Measurements from ENCODE around the gene THBS2. TPM values are rescaled to one million over a fixed set of nuclear protein-coding genes. Genes with fewer than 3 reads are reported as not detected.

THBS2 gene
- total RNA-seq, 1 experiment from 2014 or later = 0.39 TPM

DNA sequence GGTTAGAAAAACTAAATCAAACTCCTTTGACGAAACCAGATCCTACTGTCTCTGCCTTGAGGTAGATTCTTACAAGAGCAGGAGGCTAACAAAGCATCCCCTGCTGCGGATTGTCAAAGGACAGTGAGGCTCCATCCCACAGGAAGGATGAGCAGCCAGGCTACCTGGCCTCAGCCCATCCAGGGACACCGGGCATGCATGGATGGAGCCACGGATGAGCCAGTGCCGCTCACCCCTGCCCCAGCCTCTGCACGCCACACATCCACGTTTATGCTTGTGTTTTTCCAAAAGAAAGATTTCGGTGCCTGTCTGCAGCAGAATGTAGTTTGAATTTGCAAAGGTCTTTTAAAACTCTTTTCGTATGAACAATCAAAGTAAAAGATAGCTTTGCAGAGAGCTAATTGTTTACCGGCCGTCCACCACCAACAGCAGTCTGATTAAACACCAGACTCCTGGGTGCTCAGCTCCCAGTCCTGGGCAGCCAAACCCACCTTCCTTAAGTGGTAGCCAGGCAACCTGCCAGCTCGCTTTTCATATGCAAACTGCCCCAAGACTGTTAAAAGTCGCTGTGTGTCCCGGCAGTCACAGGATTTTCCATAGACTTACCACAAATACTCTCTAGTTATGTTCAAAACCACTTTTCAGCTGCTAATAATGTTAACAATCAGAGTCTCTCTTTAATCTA, 999 bp downstream of the THBS2 start:
- H3K36me3 ChIP-seq (ENCODE audit: control insufficient read depth in 1 of 2, insufficient read depth in 2 of 2, low read length in 2 of 2) = no peaks in the 10 kb centered on the region
- ChIA-PET CTCF (no interaction called here), RAD21 (ENCODE audit: low non-redundant PET in 1 of 2, low total read pairs in 2 of 2, uncharacterized antibody in 2 of 2, unreplicated experiment in 2 of 2) (no interaction called here), POLR2A (no interaction called here)
- H3K4me1 ChIP-seq (ENCODE audit: control insufficient read depth in 1 of 2, insufficient read depth in 2 of 2, low read length in 2 of 2) = peaks cover 0 to 9% of the 10 kb centered on the region in 2 experiments; a peak in 3 of 4 replicates
- intact Hi-C loops (cut with micrococcal nuclease) = no loop called here
- H3K27me3 ChIP-seq (ENCODE audit: insufficient read depth, low read length) = no peaks in the 10 kb centered on the region
- no peak overlapping the region for H3K4me3 ChIP-seq (replicated peaks in 1 of 2; ENCODE audit: low read depth in 1 of 2, low read length in 2 of 2)
- no peaks in the 10 kb centered on the region for H4K20me1 ChIP-seq (ENCODE audit: insufficient read depth)
- H2AFZ ChIP-seq (ENCODE audit: low read depth, low read length, poor library complexity, severe bottlenecking) = no peak overlapping the region
- no TSS peak for BruUV-seq (replicated peaks)
- H3K9me2 ChIP-seq (ENCODE audit: insufficient read depth) = no peaks in the 10 kb centered on the region
- H3K4me2 ChIP-seq (ENCODE audit: low read length) = no peak overlapping the region
- TF ChIP-seq, protein P1, sequence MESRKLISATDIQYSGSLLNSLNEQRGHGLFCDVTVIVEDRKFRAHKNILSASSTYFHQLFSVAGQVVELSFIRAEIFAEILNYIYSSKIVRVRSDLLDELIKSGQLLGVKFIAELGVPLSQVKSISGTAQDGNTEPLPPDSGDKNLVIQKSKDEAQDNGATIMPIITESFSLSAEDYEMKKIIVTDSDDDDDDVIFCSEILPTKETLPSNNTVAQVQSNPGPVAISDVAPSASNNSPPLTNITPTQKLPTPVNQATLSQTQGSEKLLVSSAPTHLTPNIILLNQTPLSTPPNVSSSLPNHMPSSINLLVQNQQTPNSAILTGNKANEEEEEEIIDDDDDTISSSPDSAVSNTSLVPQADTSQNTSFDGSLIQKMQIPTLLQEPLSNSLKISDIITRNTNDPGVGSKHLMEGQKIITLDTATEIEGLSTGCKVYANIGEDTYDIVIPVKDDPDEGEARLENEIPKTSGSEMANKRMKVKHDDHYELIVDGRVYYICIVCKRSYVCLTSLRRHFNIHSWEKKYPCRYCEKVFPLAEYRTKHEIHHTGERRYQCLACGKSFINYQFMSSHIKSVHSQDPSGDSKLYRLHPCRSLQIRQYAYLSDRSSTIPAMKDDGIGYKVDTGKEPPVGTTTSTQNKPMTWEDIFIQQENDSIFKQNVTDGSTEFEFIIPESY (IDR thresholded peaks at IDR 0.05; ENCODE audit: extremely low read depth, insufficient replicate concordance, low read length) = no peak
- TF ChIP-seq, protein P2, sequence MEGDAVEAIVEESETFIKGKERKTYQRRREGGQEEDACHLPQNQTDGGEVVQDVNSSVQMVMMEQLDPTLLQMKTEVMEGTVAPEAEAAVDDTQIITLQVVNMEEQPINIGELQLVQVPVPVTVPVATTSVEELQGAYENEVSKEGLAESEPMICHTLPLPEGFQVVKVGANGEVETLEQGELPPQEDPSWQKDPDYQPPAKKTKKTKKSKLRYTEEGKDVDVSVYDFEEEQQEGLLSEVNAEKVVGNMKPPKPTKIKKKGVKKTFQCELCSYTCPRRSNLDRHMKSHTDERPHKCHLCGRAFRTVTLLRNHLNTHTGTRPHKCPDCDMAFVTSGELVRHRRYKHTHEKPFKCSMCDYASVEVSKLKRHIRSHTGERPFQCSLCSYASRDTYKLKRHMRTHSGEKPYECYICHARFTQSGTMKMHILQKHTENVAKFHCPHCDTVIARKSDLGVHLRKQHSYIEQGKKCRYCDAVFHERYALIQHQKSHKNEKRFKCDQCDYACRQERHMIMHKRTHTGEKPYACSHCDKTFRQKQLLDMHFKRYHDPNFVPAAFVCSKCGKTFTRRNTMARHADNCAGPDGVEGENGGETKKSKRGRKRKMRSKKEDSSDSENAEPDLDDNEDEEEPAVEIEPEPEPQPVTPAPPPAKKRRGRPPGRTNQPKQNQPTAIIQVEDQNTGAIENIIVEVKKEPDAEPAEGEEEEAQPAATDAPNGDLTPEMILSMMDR (IDR thresholded peaks at IDR 0.05 in 2 of 3, conservative IDR thresholded peaks at IDR 0.05 in 1 of 3; ENCODE audit: borderline replicate concordance in 1 of 3, insufficient read depth in 1 of 3, low read depth in 2 of 3, low read length in 2 of 3) = no peak
- TF ChIP-seq, protein P3, sequence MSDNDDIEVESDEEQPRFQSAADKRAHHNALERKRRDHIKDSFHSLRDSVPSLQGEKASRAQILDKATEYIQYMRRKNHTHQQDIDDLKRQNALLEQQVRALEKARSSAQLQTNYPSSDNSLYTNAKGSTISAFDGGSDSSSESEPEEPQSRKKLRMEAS (IDR thresholded peaks at IDR 0.05) = no peak
- TF ChIP-seq RAD21 (IDR thresholded peaks at IDR 0.05; ENCODE audit: low read depth) (no peak), ZFX (IDR thresholded peaks at IDR 0.05) (no peak), SP1 (IDR thresholded peaks at IDR 0.05; ENCODE audit: low read depth) (no peak), YY1 (IDR thresholded peaks at IDR 0.05; ENCODE audit: extremely low read depth, insufficient replicate concordance, low read depth, low read length) (no peak)
- TF ChIP-seq, protein P4, sequence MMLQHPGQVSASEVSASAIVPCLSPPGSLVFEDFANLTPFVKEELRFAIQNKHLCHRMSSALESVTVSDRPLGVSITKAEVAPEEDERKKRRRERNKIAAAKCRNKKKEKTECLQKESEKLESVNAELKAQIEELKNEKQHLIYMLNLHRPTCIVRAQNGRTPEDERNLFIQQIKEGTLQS (IDR thresholded peaks at IDR 0.05) = no peak
- H3K27ac ChIP-seq (ENCODE audit: low read depth, low read length) = no peak overlapping the region
- no peaks in the 10 kb centered on the region for H3K79me2 ChIP-seq (ENCODE audit: insufficient read depth, low read length)
- no peak overlapping the region for H3K9ac ChIP-seq (ENCODE audit: low read length)
- ATAC-seq (no peak), DNase-seq (ENCODE audit: low read depth, low spot score) (no peak)
- no peaks in the 10 kb centered on the region for H3K9me3 ChIP-seq (ENCODE audit: control insufficient read depth in 1 of 2, insufficient read depth in 1 of 2, low read depth in 1 of 2, low read length in 2 of 2)

All from HCT116 (cell line).